ENCODE data around the gene SH3BGR.
A peak's percentile ranks its signal among the peaks of the same experiment; 100 is the strongest.
"Not testable (repeated sequence)": the region's sequence is repeated elsewhere in the genome, so short reads cannot be mapped to it uniquely, and the experiment has no call there.

The SH3BGR gene

DNA sequence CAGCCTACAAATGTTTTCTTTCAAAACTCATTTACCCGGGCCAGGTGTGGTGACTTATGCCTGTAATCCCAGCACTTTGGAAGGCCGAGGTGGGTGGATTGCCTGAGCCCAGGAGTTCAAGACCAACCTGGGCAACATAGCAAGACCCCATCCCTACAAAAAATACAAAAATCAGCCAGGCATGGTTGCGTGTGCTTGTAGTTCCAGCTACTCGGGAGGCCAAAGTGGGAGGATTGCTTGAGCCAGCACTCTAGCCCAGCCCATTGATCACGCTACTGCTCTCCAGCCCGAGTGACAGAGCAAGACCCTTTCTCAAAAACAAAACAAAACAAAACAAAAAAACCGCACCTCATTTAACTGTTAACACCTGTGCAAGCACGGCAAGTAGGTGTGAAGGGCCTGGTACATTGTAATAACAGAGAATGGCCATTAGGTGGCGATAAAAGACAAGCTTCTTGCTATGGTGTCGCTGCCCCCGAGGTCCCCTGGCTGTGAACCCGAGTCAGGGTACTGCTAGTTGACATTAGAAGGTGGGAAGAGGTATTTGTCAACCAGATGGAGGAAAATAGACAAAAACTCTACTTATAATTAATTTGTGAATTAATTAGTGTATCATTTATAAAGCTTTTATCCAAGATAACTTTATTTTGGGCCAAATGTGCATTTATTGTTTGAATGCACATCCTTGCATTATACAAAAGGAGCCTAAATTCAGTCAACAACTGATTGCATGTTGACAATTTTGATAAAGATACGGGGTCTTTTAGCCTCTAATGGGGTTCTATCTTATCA lies 66.5 kb downstream of the SH3BGR start:
- DNase-seq, result peak; percentile 46

DNA sequence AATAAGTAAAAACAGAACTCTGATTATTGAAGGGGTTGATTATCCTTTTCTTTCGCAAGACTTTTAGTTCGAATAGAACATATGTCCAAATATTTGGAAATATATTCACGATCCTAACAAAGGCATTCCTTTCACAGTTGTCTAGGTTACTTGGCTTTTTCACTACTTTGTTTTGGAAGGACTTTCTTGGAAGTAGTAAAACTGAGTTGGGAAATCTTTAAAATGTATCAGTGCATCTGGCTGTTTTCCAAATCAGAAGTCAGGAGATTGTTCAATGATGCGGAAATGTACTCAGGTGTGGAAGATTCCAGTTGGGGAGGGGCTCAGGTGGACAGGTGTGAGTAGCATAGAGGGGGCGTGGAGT lies 67.1 kb downstream of the SH3BGR start:
- DNase-seq, result no peak

- DNase-seq, result no peak
Measured at GRCh38 chr21:39519835-39520234, 68.1 kb downstream of the SH3BGR start.

DNA sequence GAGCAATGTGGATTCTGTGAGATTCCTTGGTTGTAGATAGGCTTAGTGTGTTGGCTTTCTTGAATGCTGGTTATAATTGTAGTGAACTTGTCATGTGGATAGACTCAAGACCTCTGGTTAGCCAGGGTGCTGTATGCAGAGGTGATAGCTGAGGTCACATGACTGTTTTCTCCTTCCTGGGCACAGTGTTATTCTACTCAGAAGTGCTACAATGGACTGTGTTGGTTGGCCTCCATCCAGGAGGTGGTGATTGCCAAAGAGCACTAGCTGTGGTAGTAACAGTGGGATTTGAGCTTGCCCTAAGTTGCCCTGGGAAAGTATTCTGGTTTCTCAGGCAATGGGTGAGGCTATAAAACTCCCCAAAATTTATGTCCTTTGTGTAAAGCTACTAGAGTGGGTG lies 71.6 kb downstream of the SH3BGR start:
- no peak for DNase-seq

GRCh38 chr21:39523915-39524314 lies 72.1 kb downstream of the SH3BGR start:
- no peak for DNase-seq

GRCh38 chr21:39525129-39525528 lies 73.4 kb downstream of the SH3BGR start:
- no peak for DNase-seq

GRCh38 chr21:39525601-39526000 lies 73.8 kb downstream of the SH3BGR start:
- DNase-seq, result no peak

GRCh38 chr21:39527067-39527595 lies 75.4 kb downstream of the SH3BGR start:
- DNase-seq, result no peak

DNA sequence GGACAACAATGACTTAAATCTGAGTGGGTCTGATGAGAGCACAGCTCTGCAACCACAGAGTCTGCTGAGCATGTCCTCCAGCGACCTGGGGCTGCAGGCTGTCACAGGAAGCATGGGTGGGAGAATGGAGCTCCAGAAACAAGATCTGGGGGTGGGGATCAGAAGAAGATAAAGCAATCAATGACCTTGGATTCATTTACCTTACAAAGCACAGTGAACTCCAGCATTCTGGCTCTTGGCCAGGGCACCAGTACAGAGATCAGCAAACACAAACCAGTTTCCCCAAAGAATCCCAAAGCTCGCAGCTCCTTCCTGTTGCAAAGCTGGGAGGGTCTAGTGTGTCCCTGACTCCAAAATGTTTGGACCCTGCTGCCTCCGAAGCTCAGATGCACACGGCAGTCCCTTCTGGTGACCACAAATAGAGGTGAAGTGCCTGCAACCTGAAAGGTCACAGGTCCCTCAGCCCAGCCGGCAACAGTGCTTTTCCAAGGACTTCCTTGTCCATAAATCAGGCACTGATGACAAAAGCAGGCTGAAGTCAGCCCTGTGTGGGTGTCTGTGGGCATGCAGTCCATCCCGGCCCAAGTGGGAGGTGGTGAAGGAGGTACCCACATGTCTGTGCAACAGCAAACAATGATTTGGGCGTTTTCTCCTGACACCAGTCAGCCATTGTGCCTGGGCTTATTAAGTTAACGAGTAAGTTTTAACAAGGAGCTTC lies 76.1 kb downstream of the SH3BGR start:
- no peak for DNase-seq

DNA sequence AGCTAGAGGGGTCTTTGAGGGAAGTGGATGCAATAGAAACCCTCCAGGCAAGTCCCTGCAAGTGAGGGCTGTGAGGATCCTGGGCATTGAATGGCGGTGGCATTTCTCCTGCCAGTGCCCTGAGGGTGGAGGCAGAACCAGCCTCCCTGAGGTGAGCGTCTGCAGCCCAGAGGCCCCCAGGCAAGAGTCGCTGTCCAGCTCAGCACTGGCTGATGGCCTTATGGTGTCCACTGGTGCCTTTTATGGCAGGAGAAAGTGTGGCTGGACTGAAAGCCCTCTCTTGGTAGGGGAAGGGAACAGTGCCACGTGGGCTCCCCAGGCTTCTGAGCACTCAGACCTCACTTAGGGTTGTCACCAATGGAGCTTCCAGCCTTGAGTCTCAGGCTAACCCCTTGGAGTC lies 77.3 kb downstream of the SH3BGR start:
- no peak for DNase-seq

GRCh38 chr21:39531064-39531463 lies 79.3 kb downstream of the SH3BGR start:
- no peak for DNase-seq

DNA sequence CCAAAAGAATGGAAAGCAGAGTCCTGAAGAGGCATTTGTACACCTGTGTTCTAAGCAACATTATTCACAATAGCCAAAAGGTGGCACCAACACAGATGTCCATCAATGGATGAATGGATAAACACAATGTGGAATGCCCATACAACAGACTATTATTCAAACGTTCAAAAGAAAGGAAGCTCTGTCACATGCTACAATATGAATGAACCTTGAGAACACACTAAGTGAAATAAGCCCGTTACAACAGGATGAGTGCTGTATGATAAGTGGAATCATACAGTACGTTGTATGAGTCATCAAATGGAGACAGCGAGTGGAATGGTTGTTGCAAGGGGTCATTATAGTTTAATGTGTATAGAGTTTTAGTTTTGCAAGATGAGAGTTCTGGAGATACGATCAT lies 80.1 kb downstream of the SH3BGR start:
- DNase-seq, result no peak

DNA sequence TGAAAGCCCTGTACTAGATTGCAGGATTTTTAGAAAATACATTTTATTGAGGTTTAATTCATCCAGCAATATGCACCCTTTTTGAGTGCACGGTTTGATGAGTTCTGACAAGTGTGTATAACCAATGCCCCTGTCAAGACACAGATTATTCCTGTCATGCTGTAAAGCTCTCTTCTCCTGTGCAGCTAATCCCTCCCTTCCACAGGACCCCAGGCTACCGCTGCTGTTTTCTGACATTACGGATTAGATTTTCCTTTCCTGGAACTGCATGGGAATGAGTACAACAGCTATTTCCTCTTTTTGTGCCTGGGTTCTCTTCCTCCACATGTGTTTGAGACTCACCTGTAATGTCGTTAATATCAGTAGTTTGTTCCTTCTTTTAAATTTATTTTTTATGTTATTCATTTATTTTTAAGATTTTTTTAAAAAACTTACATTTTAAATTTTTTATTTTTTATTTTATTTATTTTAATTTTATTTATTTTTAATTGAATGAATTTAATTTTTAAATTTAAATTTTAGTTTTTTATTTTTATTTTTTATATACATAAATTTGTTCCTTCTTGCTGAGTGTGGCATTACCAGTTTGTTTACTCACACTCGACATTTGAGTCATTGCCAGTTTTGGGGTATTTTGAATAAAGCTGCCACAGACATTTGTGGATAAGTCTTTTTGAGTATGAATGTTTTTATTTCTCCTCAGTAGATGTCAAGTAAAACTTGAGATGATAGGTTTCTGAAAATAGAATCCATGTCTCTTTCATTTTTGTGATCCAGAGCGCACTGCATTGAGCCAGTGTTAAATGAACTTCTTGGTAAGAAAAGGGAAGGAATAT lies 82.0 kb downstream of the SH3BGR start:
- DNase-seq, result no peak

DNA sequence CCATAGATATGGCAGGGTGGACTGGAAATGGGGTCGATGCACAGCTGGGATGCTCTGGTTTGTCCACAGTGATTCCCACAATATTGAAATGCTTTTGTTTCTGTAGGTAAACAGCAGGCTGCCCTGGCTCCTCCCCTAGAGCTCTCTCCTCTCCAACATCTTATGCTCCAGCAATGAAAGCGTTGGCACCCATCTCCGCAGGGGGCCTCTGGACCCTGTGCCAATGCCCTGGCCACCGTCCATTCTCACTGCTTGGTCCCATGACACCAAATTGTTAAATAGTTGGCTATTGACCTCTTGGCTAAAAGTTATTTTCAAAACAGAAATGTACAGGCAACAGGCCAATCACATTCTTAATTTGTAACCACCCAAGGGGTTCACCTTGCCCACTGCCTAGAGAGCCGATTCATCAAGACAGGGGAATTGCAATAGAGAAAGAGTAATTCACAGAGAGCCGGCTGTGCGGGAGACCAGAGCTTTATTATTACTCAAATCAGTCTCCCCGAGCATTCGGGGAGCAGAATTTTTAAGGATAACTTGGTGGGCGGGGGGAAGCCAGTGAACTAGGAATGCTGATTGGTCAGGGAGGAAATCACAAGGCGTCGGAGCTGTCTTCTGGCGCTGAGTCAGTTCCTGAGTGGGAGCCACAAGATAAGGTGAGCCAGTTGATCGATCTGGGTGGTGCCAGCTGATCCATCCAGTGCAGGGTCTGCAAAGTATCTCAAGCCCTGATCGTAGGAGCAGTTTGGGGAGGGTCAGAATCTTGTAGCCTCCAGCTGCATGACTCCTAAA lies 84.1 kb downstream of the SH3BGR start:
- no peak for DNase-seq

DNA sequence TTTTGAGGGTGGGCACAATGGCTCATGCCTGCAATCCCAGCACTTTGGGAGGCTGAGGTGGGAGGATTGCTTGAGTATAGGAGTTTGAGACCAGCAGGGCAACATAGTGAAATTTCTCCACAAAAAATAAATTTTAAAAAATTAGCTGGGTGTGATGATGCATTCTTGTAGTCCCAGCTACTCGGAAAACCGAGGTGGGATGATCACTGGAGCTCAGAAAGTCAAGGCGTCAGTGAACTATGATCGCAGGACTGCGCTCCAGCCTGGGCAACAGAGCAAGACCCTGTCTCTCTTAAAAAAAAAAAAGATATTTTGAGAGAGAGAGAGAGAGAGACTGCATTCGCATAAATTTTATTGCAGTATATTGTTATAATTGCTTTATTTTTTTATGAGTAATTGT lies 85.1 kb downstream of the SH3BGR start:
- no peak for DNase-seq

GRCh38 chr21:39537571-39537970 lies 85.8 kb downstream of the SH3BGR start:
- DNase-seq, result no peak

DNA sequence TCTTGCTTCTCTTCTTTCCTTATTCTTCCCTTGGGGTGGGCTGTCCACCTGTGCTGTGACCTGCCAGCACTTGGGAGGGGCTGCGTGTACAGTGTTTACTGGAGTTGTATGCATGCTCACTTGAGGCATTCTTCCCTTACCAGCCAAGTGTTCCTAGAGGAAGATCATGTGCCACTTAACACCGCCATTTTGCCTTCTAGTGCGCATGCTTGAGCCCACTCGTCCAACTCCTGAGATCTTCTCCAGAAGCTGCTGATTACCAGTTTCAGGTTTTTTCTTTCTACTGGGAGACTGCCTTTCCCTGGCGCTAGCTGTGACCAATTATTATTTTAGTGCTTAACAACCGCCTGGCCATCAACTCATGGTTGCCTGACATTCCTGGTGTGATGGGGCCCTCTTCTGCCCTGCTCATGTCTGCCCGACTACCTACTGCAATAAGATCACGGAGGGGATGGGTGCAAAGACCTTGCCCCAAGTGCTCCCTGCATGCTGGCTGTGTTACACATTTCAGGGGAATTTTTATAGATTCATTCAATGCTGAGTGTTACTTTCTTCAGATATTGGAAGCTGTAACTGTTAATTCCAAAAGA lies 86.8 kb downstream of the SH3BGR start:
- DNase-seq, result no peak

- DNase-seq, result not testable (repeated sequence)
Measured at GRCh38 chr21:39540367-39540766, 88.6 kb downstream of the SH3BGR start.

GRCh38 chr21:39542736-39543135 lies 91.0 kb downstream of the SH3BGR start:
- DNase-seq, result no peak

DNA sequence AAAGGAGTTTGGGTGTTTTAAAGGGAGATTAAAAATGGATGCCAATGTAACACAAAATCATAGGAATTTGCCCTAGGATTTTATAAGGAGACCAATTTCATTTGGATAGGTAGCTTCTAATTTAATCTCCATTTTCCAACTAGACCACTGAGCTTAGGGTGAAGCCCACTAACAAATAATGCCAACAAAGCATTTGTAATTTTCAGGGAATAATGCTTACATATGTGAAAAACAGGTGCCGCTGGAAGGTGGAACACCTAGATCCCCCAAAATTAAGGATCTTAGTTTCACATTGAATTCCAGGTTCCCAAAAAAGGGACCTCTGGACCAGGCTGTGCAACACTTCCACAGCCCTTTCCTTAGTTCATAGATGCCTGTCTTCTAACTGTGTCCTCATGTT lies 94.8 kb downstream of the SH3BGR start:
- no peak for DNase-seq

DNA sequence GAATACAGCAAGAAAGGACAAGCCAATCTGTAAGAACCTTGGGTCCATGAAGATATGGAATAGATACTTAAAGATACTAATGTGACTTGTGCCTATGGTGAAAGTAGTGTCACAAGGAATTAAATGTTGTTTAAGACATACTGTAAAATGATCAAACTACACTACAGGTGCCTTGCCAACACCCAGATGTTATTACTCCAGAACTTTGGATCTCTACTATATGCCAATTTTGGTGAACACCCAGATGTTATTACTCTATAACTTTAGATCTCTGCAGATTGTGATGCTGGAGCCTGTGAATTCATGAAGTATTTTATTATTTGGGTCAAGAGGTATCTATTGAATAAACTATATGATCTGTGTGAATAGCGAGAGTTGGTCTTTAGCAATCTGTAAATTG lies 101.1 kb downstream of the SH3BGR start:
- DNase-seq, result no peak

DNA sequence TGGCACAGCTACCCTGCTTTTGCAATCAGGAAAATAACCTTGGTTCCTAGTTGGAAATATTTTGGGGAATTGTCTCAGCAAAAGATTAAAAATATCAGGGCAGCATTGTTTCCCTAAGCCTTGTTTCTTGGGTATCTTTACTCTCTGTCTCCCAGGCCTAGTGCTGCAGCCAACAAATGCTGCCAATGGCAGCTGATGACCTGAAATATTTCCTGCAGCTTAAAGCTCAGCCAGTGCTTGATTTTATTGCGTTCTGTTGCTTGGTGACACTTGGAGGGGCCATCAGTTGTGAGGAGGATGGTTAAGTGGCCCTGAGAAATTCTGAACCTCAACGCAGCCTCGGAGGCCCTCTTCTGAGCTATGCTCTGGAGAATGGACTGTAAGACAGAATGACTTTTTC lies 101.6 kb downstream of the SH3BGR start:
- DNase-seq, result no peak
